GM19324 (cell line): ENCODE measurements around the gene AP1AR.
"Not testable (repeated sequence)": the region's sequence is repeated elsewhere in the genome, so short reads cannot be mapped to it uniquely, and the experiment has no call there.

Experiments used
- ATAC-seq: cut with Tn5 transposase; IDR thresholded peaks from one replicate; pipeline ENCODE4 v1.9.1; 2021; ENCODE audit warnings: mild to moderate bottlenecking, moderate library complexity; ENCODE audit not compliant: unreplicated experiment, low FRiP score

The AP1AR gene

DNA sequence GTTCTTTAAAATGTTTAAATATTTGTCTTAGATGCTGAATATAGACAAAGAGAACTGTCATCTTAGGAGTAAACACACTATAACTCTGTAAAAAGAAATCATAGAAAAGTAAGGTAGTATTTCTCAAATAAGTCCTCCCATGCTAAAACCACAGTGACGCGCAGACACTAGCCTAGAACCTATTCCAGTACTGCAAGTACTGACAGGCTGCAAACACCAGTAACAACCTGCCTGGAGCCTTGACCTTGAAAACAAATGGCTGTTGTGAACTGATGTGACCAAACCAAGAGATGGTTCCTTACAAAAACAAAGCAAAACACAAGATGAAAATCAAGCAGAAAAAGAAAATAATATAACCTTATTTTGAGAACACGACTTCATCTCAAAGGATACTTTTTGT, 45.6 kb downstream of the AP1AR start:
- no peak for ATAC-seq

DNA sequence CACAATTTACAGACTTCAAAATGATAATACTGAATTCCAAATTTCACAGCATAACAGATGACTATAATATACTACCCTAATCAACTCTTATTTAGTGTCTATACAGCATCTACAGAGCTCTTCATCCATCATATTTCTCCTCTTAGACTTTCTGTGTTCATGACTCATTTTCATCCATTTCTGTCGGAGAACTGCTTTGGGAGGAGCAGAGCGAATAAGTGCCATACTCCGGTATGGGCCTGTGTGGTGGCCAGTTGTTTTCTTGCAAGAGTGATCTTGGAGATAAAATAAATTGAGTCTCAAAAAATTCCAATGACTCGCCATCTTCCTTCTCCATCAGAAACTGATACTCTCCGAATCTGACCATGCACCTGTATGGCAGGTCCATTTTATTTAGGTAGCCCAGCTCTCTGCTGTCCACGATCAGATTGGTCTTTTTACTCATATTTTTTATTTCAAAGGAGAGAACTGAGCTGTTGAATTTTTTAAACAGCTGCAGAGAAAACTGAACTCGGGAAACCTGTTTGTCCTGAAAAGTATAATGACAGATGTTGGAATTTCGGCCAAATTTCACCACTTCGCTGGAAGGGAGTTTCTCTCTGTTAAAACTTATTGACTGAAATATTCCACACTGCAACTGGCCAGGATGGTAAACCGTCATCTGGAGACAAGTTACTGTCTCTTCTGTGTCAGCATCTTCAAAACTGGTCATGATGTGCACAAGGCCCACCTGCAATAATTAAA, 46.3 kb downstream of the AP1AR start:
- ATAC-seq, result no peak

DNA sequence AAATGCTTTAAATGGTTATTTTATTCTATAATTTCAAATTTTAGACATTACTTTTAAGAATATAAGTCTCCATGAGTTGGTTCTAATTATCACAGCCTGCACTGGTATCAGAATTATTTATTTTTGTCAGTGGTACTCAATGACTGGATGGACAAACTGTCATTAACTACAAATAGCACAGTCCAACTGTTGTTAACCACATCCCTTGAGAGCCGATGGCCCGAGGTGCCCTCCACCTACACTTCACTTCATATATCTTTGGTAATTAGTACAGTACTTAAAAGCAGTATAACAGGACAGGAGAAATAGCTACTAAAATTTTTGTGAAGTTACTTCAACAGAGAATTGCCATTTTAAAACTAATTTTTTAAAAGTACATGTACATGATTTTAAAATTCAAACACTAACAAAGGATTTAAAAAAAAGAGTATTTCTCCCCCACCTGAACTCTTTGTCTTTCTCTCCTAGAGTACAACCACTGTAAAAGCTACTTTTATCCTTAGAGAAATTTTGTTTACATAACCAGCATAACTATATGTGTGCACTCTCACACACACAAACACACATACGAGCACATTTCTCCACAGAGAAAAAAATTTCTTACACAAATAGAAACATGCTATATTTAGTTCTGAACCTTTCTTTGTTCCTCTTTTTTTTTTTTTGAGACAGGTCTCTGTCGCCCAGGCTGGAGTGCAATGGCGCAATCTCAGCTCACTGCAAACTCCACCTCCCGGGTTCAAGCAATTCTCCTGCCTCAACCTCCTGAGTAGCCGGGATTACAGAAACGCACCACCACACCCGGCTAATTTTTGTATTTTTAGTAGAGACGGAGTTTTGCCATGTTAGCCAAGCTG, 47.7 kb downstream of the AP1AR start:
- ATAC-seq, result peak; percentile 65

DNA sequence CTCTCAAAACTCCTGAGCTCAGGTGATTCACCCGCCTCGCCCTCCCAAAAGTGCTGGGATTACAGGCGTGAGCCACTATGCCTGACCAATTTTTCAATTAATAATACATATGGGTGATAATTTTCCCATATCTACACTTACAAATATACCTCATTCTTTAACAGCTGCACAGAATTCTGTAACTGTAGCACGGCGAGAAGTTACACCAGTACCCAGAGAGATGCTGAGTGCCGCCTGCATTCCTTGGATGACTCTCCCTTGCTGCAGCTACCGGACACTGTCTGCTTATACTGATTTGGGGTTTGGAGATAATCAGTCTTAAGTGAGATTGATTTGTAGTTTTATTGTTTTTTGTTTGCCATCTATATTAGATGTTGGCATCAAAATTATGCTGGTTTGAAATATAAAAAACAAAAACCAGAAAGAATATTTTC, 48.3 kb downstream of the AP1AR start:
- ATAC-seq, result peak; percentile 12

DNA sequence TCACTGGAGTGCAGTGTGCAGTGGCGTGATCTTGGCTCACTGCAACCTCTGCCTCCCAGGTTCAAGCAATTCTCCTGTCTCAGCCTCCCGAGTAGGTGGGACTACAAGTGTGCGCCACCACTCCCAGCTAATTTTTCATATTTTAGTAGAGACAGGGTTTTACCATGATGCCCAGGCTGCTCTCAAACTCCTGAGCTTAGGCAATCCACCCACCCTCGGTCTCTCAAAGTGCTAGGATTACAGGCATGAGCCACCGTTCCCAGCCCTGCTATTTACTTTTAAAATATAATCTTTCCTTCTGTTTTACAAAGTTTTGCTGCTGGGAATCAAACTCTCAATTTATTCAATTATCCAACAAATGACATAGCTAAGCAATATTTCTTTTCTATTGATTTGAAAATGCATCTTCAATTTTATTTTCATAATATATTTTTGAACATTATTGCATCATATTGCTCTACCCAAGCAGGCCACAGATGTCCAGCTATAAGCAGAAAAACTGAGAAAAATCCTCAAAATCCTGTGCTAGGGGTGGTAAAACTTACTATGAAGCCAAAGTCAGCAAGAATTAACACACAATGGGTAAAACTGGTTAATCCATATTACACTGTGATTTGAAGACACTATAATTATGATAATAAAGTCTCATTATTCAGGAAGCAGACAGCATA, 48.9 kb downstream of the AP1AR start:
- ATAC-seq, result no peak

DNA sequence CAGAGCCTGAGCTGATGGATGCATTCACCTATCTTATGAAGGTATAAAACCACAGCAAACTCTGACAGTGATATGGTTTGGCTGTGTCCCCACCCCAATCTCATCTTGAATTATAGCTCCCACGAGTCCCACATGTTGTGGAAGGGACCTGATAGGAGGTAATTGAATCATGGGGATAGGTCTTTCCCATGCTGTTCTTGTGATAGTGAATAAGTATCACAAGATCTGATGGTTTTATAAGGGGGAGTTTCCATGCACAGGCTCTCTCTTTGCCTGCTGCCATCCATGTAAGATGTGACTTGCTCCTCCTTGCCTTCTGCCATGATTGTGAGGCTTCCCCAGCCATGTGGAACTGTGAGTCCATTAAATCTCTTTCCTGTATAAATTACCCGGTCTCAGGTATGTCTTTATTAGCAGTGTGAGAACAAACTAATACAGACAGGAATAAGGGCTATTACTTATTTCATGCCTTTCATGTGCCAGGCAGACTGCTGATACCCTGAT, 50.4 kb downstream of the AP1AR start:
- ATAC-seq, result not testable (repeated sequence)

DNA sequence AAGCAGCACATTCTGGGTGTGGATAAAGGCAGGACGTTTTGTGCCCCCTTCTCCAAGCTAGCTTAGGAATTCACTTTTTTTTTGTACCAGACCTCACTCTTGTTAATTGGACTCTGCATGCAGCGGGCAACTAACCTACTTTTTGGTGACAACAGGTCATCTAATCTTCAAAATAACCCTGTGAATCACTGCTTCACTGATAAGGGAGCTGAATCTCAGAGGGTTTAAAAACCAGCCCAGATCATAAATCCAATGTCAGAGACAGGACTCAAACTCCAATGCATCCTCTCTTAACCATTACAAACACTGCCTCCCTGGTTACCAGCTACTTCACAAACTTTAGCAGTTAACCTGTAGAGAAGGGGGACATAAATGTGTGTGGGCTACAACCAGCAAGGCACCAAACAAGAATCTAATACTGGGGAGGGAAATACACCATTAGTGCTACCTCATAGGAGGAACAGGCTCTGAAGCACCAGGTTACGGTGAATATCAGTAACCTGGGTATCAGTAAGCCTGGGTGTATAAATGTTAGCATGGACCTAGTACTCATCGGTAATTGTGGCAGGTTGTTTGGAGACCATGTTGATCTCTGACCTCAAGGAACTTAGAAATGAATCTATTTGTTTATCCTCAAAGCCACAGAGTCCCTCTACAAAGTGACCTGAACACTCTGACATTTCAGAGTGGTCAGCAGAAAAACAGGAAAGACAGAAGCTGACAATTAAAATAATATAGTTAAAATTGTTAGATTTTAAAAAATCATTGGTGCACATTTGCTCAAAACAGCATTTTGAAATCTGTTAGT, 51.5 kb downstream of the AP1AR start:
- ATAC-seq, result no peak

DNA sequence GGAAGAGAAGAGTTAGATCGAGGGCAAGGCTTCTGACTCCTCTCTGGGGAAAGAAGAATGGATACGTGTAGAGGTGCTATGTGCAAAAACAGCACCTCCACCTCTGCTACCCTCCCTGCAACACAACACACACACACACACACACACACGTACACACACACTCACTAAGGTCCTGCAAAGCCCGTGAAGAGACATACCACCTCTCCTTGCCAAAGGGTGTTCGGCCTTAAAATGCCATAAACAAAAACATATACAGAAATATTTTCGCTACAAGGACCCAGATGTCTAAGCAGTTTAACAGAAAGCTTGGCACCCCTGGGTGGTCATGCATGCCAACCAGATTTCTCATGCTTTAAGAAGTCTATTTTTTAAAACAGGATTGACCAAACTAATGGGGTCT, 52.6 kb downstream of the AP1AR start:
- no peak for ATAC-seq

DNA sequence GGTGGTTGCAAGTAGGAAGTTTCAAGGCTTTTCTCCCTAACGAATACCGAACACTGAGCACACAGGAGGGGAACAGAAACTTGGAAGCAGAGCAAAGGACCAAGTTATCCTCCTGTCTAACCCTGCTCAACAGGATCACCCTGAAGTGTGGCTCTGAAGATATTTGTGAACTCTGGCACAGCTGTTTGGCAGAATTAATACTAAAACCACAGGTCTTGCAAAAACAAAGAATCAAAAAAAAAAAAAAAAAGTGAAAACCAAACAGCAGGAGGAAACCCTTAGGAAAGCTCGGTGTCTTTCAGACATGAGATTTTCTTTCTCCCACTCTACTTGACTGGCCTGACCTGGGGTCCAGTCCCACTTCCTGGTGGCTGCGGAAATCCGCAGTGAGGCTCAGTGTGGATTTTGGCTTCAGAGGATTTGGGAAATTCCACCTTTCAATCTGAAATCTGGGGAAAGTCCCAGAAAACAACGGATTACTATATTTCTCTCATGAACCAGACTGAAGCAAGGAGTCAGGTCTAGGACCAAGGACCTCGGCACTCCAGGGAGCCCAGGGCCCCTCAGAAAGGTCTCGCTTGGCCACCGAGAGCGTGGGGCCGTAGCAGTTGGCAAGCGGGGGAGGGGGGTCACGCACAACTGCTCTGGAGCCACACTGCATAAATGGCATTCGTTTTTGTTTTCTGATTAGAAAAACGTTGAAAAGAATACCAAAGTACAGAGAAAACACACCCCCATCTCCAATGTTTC, 53.2 kb downstream of the AP1AR start:
- no peak for ATAC-seq

DNA sequence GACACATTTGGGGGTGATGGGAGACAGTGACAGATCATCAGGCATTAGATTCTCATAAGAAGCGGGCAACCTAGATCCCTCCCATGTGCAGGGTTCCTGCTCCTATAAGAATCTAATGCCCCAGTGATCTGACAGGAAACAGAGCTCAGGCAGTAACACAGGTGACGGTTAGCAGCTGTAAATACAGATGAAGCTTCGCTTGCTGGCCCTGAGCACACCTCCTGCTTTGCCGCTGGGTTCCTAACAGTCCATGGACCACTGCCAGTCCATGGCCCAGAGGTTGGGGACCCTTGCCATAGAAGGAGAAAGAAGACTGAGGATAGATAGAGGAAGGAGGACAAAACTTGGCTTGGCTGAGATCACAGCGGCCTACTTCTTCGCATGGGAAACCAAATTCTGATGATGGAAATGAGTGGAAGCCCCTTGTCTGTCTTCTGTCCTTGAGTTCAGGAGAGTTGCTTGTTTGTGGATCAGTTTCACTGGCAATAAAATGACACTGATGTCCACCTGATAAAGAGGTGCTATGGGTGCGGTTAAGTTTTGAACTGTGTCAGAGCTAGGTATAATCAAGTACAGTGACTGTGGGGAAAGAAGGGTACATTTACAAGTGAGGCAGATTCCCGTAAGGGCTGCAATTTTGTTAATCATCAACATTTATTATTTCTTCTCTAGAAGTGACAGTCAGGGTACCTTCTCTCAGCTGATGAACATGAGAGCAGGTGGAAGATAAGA, 55.8 kb downstream of the AP1AR start:
- ATAC-seq, result peak; percentile 21

DNA sequence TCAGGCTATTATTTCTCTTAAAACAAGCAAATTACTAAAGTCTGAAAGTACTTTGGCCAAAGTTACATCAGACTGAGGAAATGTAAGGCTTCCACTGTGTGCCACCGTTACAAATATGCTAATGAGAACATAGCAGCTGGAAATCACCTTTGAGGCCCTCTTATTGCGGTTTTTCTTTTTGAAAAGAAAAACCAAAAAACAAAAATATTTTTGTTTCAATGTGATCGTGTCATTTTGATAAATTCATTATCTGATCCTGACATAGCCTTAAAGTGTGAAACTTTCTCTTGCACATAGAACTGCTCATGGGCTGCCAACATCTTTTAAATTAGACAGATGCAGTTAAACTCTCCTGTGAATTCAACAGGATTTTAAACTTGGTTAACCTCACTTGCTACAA, 56.9 kb downstream of the AP1AR start:
- no peak for ATAC-seq

DNA sequence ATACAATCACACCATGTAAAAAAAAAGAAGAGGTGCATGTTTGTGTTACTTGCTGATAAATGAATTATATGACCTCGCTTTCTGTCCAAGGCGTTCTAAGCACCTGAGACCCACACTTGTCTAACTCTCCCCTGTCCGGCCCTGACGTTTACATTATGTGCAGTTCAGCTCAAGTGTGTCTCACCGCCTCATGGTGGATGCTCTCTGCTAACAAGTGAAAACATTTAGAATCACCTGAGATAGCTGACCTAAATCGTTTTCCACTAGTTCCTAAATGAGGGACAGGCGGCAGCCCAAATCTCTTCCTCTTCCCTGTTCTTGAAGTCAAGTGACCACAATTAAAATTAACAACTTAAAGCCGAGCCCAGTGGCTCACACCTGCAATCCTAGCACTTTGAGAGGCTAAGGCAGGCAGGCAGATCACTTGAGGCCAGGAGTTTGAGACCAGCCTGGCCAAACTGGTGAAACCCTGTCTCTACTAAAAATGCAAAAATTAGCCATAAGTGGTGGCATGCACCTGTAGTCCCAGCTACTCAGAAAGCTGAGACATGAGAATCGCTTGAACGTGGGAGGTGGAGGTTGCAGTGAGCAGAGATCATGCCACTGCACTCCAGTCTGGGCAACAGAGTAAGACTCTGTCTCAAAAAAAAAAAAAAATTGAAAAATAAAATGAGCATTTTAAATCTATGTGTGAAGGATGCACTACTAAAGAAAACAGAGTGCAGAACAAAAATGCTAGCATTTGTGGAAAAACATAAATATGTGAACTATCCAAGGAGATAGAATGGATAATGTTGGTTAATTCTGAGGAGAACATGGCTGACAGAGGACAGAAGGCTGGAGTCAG, 58.0 kb downstream of the AP1AR start:
- no peak for ATAC-seq

DNA sequence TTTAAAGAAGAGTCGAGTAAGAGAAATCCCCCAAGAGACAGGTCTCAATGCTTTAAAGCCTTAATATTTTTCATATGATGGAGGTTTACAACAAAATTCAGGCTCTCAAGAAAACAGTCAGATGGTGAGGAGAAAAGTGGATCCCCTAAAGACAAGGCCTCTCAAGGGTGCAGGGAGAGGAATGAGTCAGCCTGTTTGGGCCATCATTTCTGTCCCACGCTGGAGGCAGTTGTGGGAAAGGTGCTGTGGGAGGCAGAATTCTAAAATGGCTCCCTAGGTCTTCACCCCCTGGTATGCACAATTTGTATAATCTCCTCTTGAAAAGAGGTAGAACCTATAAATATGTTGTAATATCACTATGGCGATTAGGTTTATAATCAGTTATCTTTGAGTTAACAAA, 58.8 kb downstream of the AP1AR start:
- no peak for ATAC-seq

DNA sequence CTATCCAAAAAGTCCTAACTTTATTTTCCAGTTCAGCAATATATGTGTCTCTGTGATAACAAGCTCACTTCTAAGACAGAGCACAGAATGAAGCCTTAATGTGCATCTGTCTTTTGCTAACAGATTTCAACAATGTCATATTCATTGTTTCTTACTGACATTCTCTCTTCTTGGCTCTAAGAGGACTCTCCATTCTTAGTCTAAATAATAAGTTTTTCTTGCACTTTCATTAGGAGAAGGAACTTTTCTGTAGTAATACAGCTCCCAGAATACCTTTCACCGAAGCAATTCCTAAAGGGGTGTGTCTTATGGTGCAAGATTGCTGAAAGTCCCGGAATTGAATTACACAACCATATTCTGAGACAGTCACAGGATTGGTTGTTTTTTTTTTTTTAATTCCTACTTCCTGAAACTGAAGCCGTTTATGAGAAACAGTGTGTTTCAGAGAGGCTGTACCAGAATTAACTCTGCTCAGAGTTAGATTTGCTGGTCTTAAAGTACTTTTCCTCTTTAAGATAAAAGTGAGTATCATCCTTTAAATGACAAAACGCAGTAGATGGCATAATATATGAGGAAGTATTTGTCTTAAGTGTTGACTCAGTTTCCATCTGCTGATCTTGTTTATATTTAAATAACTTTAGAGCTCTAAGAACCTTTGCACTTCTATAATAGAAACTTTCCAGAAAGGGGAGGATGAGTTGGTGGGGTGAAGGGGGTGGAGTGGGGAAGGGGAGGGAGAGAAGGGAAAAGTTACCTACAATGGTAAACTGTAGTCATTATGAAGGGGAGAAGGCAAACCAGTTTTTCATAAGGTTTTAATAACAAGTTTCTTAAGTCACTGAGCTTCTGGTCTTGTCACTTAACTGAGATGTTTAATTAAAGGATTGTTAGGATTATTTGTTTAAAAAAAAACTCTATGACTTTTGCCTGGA, 65.6 kb downstream of the AP1AR start, which contains the start of gene ALPK1:
TSS of gene ALPK1 (plus strand) at position 421 of the 932 bp plus-strand sequence.
- ATAC-seq, result peak; percentile 82

DNA sequence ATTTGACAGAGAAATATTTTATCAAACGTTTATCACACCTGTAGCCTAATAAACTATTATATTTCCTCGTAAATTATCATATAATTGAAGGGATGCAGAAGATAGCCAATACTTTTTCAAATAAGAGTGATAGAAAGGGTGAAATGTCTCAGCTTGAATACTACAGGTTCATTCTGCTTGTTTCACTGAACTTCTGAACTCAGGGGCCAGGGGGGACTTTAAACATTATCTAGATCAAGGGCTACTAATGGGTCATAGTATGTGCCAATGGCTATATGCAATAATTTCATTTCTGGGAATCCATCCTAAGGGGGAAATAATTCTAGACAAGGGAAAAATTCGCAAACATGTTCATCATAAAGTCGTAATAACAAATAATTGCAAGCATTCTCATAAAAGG, 68.1 kb downstream of the AP1AR start:
- no peak for ATAC-seq

DNA sequence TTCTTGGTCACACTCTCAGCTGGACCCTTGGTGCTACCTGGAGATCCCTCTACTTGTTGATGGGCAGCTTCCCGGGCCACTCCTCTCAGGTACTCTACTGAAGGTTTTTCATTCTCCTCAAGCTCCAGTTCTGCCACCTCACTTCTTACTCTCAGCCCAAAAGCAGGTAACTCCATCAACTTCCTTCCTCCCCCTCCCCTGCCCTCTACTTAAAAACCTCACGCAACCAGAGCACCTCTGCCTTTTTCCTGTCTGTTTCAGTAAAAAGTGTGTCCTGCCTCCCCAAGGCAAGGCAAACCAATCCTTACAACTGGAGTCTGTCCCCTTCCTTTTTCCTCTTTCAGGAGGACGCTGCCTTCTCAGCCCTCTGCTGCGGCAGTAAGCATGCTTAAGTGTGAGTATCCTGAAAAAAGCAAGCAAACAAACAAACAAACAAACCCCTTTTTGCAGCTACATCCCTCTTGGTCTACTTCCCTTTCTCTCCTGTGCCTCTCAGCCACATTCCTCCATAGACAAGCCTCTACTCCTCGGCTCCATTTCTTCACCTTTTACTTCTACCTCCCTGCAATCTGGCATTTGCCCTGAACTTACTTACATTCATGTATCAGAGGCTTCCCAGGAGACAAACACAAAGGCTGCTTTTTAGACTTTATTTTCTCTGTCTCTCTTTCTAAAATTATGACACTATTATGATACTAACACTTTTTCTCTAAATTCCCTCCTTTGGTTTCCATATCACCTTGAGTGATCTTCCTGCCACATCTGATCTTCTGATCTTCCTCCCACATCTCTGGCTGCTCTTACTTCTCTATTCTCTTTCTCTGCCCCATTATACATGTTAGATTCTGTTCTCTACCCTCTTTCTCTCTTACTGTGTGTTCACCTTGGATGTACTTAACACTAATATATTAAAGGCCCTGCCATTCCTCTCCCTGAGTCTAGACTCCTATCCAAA, 71.0 kb downstream of the AP1AR start:
- no peak for ATAC-seq
